Pancreas (tissue), 10 donors: ENCODE data around the gene SLC14A1. TPM values are rescaled to one million over a fixed set of nuclear protein-coding genes. Genes with fewer than 3 reads are reported as not detected.

Experiments
- ATAC-seq, 4 donors: fragments of 200-7000 bp; cut with Tn5 transposase; one replicate each; pipeline versions ENCODE4 v1.8.0 to v1.9.1; 2020; ENCODE audit warnings: mild to moderate bottlenecking in 4 of 4, moderate library complexity in 4 of 4
- DNase-seq, 6 donors: peaks; one replicate each; pipeline ENCODE4 v3.0.0-alpha.2; 2020
- FAIRE-seq: peaks from 2 replicates; lab custom pipeline; 2012; peaks lifted over from hg19 to GRCh38; lab: Jason Lieb, UNC
- H3K27ac ChIP-seq, 4 donors: fragments of 200-600 bp; sonication (generic); 1 replicate in 3 of 4; 2 replicates in 1 of 4; pipeline versions ENCODE4 v1.5.0 to v1.8.0; 2020
- H3K27me3 ChIP-seq, 4 donors: fragments of 200-600 bp; one replicate each; pipeline ENCODE4 v1.8.0; 2021
- H3K36me3 ChIP-seq, 3 donors: fragments of 200-600 bp; sonication (generic) in 1 of 3; one replicate each; pipeline versions ENCODE4 v1.5.0 to v1.8.0; 2020 to 2021
- H3K4me1 ChIP-seq, 3 donors: fragments of 200-600 bp; one replicate each; pipeline ENCODE4 v1.8.0; 2021
- H3K4me3 ChIP-seq, 4 donors: fragments of 200-600 bp; sonication (generic) in 2 of 4; one replicate each; pipeline versions ENCODE4 v1.5.0 to v1.8.0; 2020 to 2021
- H3K9me3 ChIP-seq, 4 donors: fragments of 200-600 bp; one replicate each; pipeline ENCODE4 v1.8.0; 2021
- CTCF ChIP-seq, 4 donors: fragments of 200-600 bp; sonication (generic) in 3 of 4; IDR thresholded peaks; one replicate each; pipeline versions ENCODE4 v1.5.0 to v1.8.0; 2021; ENCODE audit warnings: antibody characterized with exemption in 4 of 4
- WGBS, 2 donors: extraction: QIAGEN DNeasy Blood & Tissue Kit; methylation state at CpG; one replicate each; pipeline ENCODE4 v1.1.7; 2013; 5-methylcytosine and 5-hydroxymethylcytosine counted together
- intact Hi-C, 3 donors: fragments of 100-400 bp; cut with DNase I; formaldehyde crosslinking; loops; one replicate each; pipeline versions ENCODE4 v1.11.1 to v1.14.2; 2022
- polyA plus RNA-seq, 2 donors: library from polyadenylated mRNA; stranded (reverse); fragments of 200-250 nt; gene quantifications; one replicate each; pipeline ENCODE4 v1.2.3, GENCODE V29; 2013
- total RNA-seq, 6 donors: library from RNA; stranded (reverse); fragmentation: NEBNext Ultra II Directional in 4 of 6; extraction: Animal tissue kit (Norgen Biotek cat#: 25700) in 4 of 6; gene quantifications; one replicate each; pipeline versions ENCODE4 v1.2.1 to v1.2.4, GENCODE V29; 2021 to 2023
- donor health status: healthy with polysubstance abuse.
- donor health status: DM: no; HTN: no; CAD: no; lungs with moderate emphysema.
- donor health status: DM: no; HTN: no; CAD: no.
- donor health status: control.
- donor health status: control.
- donor health status: Bipolar disorder and iron deficiency.
- donor health status: DM: yes; HTN: yes; CAD: no.
- donor health status: DM: no; HTN: no; CAD: no.
- donor health status: DM: no; HTN: no; CAD: no.
- donor health status: DM: yes; HTN: yes; CAD: no.

SLC14A1 gene
- total RNA-seq: 1 to 10 TPM in 4 of 6 donors, under 1 TPM in 2; 0.79 to 1.9 (median 1.1) TPM
- polyA plus RNA-seq: 1 to 10 TPM in 1 of 2 donors, under 1 TPM in 1; 0.49 to 2.5 TPM

DNA sequence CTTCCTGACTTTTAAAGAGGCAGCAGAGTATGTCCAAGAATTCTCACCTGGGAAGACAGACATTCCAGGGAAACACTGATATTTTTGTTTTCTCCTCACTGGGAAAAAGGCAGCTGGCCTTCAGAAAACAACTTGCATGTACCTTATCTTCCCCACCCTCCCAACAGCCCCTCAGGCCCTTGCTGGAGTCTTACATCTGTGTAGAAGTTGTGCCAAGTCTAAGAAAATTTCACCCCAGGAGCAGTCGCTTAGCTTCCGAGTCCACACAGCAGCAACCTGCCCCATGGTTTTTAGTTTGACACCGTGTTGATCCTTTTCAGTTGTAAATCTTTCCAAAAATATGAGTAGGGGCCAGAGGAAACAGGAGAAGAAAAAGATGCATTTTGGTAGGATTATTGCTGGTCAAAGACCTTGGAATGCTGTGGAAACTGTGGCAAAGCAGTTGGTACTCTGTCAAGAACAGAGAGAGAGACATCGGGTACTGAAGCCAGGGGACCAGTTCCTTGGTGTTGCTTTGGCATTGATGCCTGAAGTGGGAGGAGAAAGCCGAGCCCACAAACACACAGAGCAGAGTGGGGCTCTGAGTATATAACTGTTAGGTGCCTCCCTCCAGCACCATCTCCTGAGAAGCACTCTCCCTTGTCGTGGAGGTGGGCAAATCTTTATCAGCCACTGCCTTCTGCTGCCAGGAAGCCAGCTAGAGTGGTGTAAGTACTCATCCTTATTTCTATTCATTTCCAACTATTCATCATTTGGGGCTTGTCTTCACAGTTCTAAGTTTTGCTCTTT, at the start of gene SLC14A1:
TSS of gene SLC14A1 (plus strand) at position 615 of the 789 bp plus-strand sequence. CDS start 6,140 bp downstream, outside the sequence.
- no peak for DNase-seq
- Histone ChIP-seq H3K27ac (no peak within 1 kb of the TSS), H3K9me3 (no peaks in the 10 kb centered on the region), H3K4me1 (peaks cover 0 to under 1% (median 0%) of the 10 kb centered on the region in 3 donors), H3K36me3 (no peaks in the 10 kb centered on the region), H3K4me3 (no peak within 1 kb of the TSS), H3K27me3 (no peaks in the 10 kb centered on the region)
- FAIRE-seq: no peak
- intact Hi-C loops: no loop called here
- no peak for TF ChIP-seq CTCF (IDR thresholded peaks at IDR 0.05)
- WGBS, 2 donors: 24 to 34% methylated on average over 6 of the region's 6 CpGs
- peak in 2 of 4 donors; percentile 33 to 60 for ATAC-seq

GRCh38 chr18:45677276-45677807, 46.6 kb upstream of the SLC14A1 start:
- no peak for FAIRE-seq
- WGBS, 2 donors: 76 to 87% methylated on average over 4 of the region's 4 CpGs
- intact Hi-C loops: no loop called here

GRCh38 chr18:45678441-45678840, 45.5 kb upstream of the SLC14A1 start:
- DNase-seq (no peak), FAIRE-seq (no peak), ATAC-seq (no peak)
- H3K36me3 ChIP-seq: no peaks in the 10 kb centered on the region
- no peaks in the 10 kb centered on the region for H3K4me1 ChIP-seq
- no peak for TF ChIP-seq CTCF (IDR thresholded peaks at IDR 0.05)
- intact Hi-C loops: no loop called here
- H3K27me3 ChIP-seq: no peaks in the 10 kb centered on the region
- 71 to 78% methylated on average over 4 of the region's 4 CpGs for WGBS, 2 donors
- H3K9me3 ChIP-seq: no peaks in the 10 kb centered on the region
- H3K4me3 ChIP-seq: no peak overlapping the region
- H3K27ac ChIP-seq: no peak overlapping the region

More at GRCh38 chr18:45677276-45677807, 46.6 kb upstream of the SLC14A1 start:
- no peaks in the 10 kb centered on the region for H3K9me3 ChIP-seq
- H3K27me3 ChIP-seq: no peaks in the 10 kb centered on the region
- H3K4me1 ChIP-seq: no peaks in the 10 kb centered on the region
- no peaks in the 10 kb centered on the region for H3K36me3 ChIP-seq
- ATAC-seq (peak in 1 of 4 donors; percentile 27), DNase-seq (no peak)
- H3K27ac ChIP-seq: no peak overlapping the region
- no peak overlapping the region for H3K4me3 ChIP-seq
- no peak for TF ChIP-seq CTCF (IDR thresholded peaks at IDR 0.05)

- Histone ChIP-seq H3K36me3 (no peaks in the 10 kb centered on the region), H3K27me3 (no peaks in the 10 kb centered on the region), H3K27ac (no peak overlapping the region), H3K4me3 (no peak overlapping the region), H3K9me3 (no peaks in the 10 kb centered on the region), H3K4me1 (no peaks in the 10 kb centered on the region)
- DNase-seq (no peak), FAIRE-seq (no peak), ATAC-seq (no peak)
- WGBS, 2 donors: 31 to 38% methylated on average over 1 of the region's 1 CpG
- no peak for TF ChIP-seq CTCF (IDR thresholded peaks at IDR 0.05)
- intact Hi-C loops: no loop called here
Measured at GRCh38 chr18:45678850-45679249, 45.1 kb upstream of the SLC14A1 start.
